Activated CD8-positive, alpha-beta memory T cell treated with anti-CD3 and anti-CD28 coated beads for 24 hours (primary cell): ENCODE data around the gene SLC22A23.
"Not testable (repeated sequence)": the region's sequence is repeated elsewhere in the genome, so short reads cannot be mapped to it uniquely, and the experiment has no call there.

ENCODE experiments used
- DNase-seq: peaks from one replicate; pipeline ENCODE4 v3.0.0-alpha.2; 2020

Gene SLC22A23

DNA sequence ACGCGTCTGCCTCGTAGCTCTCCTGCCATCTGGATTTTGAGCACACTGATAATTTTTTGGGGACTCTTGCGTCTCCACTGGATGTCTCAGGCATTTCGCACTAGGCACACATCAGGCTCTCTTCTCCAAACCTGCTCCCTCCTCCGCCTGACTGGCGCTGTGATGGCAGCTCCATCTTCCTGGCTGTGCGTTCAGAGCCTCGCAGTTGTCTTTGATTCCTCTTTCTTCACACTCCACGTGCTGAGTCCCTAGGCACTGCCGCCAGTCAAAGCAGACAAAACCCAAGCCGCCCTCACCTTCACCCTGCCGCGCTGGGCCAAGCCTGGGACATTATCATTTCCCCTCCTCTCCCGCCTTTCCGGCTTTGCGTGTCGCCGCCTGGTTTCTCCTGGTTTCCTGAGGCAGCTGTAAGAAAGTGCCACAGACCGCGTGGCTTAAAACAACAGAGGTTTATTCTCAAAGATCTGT, 197.3 kb downstream of the SLC22A23 start:
- DNase-seq: no peak

GRCh38 chr6:3258720-3259490, 197.9 kb downstream of the SLC22A23 start, which contains the start of gene PSMG4:
PSMG4 (plus strand) TSS chr6:3258947; CDS start chr6:3259023, 76 bp downstream.
- peak; percentile 99 for DNase-seq

DNA sequence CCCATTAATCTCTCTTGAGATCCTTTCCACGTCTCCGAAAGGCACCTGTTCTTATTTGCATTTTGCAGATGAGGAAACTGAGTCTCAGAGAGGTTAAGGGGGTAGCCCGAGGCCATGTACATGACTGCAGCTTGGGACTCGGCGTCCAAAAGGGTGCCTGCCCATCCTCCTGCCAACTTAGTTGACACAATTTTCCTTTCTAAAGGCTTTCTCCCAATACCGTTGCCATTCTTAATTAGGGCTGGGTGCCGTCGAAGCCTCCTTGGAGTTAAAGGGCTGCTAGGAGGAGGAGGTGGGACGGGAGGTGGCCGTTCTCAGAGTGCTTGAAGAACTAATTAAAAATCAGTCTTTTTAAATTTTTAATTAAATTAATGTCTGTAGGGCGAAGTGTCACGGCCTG, 198.6 kb downstream of the SLC22A23 start:
- DNase-seq: no peak

- DNase-seq: no peak
These were observed 203.3 kb downstream of the SLC22A23 start for GRCh38 chr6:3253597-3253961.

DNA sequence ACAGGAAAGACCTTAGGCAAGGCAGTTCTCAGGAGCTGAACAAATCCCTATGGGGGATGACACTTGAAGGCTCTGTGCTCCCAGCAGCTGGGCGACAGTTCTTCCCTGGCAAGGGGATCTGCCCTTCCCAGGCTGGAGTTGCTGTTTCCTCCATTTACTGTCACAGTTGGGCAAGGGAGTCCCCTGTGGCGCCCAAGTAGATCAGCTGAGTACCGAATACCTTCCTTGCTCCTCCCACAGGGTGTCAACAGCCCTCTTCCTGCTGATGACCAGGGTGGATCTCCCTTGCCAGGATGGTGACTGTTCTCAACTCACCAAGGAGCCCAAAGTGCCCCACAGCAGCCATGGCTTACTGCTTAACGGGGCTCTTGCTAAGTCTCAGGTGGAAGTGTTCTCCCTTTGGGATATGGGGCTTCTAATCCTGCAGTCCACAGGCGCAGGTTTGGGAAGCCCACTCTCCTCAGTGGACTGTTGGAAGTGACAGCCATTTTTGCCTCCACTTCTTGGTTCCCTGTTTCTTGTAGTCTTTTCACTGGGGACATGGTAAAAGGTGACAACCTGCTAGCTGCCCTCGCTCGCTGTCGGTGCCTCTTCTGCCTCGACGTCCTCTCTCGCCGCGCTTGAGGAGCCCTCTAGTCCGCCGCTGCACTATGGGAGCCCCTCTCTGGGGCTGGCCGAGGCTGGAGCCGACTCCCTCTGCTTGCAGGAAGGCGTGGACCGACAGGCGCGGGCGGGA, 203.8 kb downstream of the SLC22A23 start:
- no peak for DNase-seq

DNA sequence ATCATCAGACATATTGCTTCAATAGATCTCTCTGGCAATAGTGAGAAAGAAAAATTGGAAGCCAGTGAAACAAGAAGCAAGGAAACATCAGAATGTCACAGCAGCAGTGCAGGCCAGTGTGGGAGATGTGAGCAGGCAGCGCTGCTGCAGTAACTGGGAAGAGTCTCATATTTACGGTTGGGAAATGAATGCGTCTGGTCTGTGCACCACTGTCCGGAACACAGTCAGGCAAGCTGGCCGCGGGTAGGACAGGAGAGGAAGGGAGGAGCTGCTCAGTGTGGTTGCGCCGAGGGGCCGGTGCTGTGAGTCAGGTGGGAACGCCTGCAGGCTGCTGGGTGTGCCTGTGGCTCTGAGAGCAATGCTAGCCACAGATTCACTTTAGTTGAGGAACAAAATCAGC, 204.5 kb downstream of the SLC22A23 start:
- DNase-seq: no peak

DNA sequence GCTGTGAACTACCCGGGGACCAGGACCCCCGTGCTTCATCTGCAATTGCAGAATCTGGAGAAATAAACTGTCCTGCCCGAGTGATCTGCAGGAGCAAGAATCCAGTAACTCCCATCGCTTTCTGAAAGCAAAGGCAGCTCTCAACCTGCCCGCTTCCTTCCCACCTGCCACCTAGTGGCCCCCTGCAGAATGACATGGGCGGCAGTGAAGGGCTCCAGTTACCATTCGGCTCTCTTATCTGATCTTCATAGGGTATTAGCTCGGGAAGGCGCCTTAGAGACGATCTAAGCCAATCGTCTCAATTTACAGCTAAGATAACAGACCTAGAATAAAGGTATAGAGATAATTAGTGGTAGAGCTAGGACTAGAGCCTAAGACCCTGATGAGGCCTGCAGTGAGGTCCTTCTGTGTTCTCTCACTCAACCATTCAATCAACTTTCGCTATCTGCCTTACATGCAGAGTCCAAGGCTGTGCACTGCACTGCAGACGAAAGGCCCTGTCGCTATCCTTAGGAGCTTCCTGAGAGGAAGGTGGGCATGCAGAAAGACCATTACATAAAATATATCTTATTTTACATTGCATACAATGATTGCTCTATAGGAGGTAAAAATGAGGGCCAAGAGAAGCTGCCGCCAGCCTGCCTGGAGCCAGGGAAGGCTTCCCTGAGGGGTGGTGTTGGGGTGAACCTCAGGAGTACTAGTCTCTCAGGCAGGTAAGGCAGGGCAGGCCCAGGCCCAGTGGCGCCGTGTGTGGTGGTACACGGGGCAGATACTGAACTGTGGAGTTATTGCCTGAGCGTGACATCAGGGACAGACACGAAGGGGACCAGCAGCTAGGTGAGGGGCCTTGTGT, 205.2 kb downstream of the SLC22A23 start:
- peak; percentile 91 for DNase-seq

DNA sequence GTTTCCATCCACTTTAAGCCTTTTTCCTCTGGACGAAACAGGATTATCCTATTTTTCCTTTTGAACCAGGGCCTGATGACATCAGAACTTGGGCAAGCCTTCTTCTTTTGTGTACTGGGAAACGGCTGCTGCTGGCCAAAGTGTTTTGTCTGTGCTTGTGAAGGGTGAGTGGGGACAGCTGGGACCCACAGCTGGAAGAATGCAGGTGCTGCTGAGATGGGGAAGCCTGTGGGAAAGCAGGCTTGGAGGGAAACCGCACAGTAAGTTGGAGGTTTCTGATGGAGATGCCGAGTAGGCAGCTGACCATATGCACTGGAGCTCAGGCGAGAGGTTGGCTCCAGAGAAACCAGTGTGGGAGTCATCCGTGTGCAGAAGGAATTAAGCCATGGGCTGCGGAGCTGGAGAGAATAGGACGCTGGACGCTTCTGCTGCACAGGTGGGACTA, 206.6 kb downstream of the SLC22A23 start:
- no peak for DNase-seq

DNA sequence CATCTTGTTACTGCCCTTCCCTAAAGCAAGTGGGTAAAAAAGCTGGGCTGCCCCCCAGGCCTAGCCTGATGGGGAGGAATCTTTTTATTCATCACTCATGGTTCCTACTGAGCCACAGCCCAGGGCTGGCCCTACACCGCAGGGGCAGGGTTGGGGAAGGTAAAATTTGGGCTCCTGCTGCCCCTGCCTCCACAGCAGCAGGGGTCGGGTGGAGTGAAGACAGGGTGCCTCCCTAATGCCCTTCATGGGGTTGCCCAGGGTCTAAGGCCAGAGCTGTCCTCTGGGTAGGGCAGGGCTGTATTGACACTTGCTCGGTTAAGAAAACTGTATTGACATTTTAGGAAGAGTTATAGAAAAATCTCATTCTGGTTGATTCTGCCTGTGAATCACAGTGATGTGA, 207.0 kb downstream of the SLC22A23 start:
- DNase-seq: no peak

DNA sequence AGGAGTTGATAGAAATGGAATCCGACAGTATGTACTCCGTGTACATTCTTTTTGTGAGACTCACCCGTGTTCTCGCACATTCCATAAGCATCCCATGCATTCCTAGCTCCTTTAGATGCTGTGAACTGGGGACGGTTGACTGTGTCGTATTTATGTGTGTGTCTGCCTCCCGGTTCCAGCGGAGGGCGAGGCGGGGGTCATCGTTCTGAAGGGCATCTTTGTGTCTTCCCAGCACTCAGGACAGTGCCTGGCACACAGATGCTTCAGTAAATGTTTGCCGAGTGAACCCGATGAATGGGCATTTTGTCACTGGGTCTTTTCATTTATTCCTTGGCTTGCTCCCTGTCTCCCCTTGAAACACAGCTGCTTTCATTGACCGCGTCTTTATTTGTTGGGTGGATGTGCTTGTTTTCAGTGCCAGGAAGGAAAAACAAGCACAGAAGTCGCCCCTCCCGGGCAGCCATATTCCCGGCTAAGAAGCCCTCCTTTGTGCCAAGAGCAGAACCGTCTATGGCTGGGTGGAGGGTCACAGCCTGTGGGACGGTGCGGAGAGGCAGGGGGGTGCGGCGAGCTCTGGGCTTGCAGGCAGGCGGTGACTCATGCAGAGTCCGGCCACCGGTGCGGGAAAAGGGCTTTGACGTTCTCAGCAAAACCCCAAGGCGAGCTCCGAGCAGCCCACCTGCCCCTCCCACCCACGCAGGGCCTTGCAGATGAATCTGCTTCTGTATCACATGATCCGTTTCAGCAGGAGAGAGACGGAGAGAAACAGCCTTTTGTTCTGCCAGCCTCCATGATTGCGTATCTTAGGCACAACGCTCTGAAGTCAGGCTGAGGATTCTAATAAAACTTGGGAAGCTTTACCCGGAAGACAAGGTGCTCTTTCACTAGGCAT, 209.3 kb downstream of the SLC22A23 start:
- DNase-seq: no peak

DNA sequence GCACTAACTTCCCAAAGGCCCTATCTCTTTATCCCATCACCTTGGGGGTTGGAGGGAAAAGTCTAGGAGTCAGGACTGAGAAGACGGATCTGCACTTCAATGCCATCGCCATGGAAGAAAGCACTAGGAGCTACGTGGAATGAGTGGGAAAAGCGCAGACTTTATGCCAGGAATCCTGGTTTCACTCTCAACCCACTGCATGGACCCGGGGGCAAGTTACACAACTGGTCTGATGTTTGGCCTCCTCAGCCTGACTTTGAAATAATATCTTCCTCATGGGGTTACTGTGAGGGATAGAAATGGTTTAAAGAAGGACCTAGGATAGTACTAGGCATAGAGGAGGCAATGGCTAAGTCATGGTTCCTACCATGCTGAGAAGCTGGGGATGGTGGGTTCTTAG, 211.6 kb downstream of the SLC22A23 start:
- DNase-seq: no peak

DNA sequence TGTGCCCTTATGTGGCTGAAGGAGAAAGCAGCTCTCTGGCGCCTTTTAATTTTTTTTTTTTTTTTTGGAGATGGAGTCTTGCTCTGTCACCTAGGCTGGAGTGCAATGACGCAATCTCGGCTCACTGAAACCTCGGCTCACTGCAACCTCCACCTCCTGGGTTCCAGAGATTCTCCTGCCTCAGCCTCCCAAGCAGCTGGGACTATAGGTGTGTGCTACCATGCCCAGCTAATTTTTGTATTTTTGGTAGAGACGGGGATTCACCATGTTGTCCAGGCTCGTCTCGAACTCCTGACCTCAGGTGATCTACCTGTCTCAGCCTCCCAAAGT, 212.1 kb downstream of the SLC22A23 start:
- DNase-seq: not testable (repeated sequence)

DNA sequence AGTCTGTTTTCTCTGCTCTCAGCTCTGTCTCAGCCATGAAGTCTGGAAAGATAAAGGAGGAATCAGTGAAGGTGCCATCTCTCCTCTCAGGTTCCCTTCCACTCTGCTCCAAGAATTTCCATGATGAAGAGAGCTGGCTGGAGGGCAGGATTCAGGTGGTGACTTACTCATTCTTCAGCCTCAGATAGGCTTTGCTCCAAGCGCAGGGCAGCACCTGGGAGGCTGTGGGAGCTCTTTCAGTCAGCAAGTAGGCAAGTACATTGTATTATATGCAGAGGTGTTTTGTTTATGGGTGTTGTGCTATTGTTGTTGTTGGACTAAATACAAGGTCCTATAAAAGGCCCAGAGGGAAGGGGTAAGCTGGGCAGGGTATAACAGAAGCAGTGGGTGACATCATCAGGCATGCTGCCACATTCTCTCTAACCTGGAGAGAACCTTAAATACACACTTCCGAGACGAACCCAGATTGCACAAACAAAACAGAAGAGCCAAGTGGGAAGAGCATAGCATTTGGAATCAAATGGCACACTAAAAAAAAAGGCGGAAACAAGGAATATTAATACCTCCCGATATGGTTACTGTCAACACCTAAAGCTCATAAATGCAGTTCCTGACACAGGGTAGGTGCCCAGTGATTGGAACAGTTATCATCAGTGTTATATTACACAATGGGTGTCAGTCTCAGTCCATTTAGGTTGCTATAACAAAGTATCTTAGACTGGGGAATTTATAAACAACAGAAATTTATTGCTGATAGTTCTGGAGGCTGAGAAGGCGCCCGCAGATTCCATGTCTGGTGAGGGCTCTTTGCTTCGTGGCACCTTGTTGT, 212.6 kb downstream of the SLC22A23 start:
- no peak for DNase-seq

DNA sequence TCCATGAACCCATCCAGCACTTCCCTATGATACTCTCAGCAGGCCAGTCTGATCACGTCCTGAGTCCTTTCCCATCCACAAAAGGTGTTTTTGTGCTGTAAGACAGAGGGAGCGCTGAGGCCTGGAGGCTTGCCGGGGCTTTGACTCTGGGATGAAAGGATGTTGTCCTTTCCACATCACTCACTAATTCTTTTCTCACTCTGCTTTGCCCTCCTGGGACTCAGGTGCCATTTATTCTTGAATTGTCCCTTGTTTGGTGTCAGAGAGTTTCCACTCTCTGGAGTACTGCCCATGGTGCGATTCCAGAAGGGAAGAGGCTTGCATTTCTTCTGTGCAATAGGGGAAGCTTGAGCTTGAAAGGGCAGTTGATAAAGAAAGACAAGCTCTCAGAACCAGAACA, 214.1 kb downstream of the SLC22A23 start:
- no peak for DNase-seq

- not testable (repeated sequence) for DNase-seq
These were observed 215.1 kb downstream of the SLC22A23 start for GRCh38 chr6:3241745-3242144.

DNA sequence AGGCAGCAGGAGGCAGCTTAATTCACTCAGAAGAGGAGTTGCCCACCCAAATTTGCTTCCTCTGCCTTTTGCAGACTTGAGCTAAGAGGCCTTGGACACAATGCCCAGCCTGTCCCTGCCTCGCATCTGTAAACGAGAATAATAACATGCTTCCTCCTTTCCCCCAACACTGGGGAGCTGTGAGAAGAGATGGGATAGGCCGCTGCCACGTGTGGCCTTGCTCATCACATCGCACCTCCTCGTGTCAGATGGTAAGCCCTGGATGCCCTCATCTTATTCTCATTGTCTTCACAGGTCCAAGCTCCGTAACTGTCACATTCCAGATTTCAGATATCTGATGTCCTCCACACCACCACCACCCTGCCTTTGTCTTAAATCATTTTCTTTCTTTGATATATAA, 216.3 kb downstream of the SLC22A23 start:
- no peak for DNase-seq

DNA sequence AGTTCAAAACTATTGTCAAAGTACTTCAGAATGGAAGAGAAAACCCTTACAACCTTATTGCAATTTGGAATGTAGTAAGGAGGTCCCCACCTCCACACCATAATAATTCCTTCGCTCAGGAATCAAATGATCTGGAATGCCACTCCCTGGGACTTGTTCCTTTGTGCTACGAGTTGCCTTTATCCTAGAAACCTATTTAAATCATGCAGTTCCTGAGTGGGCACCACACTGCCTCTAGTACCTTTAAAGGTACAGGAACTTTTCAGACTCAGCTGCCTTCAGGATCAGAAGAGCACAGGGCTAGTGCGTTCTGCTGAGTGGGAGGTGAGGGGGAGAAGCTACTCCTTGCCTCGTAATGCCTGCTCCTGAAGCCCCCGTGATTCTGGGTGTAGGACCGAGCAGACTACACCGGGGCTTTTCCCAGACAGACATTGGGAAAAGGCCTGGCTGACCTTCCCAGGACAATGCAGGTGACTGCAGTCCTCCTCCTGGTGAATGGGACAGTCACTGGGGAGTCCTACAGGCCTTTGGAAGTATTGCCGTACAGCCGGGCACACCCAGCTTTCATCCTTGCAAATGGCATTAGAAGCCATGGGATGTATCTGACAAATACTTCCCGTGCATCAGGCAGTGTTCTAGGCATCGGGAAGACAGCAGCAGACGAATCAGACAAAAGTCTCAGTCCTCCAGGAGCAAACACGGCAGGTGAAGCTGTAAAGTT, 217.6 kb downstream of the SLC22A23 start:
- no peak for DNase-seq

DNA sequence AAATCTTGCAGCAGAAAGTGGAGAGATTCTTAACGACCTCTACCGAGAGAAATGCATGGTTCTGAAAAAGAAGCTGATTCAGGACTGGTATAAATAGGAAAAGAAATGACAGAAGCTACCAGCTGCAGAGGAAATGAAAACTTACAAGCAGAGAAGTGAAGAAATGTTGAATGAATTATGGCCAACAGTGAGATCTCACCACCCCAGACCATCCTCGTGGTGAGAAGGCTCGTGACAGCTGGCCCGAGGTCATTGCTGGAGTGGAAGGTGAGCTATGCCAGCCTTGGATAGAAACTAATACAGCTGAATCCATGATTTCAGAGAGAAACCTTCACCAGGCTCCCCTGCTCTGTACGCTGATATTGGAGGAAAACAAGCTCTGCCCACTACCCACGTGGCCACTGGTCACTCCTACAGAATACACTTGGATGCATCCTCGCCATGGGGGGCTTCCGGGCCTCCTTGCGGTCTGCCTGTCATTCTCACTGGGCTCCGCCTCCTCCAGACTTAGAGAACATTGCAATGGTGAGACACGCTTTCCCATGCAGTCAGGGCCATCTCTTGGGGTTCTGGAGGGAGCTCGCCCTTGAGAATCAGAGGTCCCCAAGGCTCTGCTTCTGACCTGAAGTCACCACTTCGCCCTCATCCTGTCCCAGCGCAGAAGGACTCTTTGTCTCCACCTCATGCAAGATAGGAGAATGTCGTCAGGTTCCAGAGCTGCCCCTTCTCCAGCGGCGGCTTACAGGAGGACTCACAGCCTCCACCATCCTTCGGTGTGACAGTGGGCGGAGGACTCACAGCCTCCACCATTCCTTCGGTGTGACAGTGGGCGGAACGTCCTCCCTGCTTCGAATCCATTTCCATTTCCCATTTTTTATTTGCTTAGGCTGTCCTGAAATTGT, 218.8 kb downstream of the SLC22A23 start:
- DNase-seq: no peak

GRCh38 chr6:3236005-3236404, 220.8 kb downstream of the SLC22A23 start:
- no peak for DNase-seq

GRCh38 chr6:3235486-3235885, 221.4 kb downstream of the SLC22A23 start:
- DNase-seq: no peak
